ENCODE measurements around the gene GCA. TPM values are rescaled to one million over a fixed set of nuclear protein-coding genes. Genes with fewer than 3 reads are reported as not detected.

GCA gene
- polyA plus RNA-seq, 3 donors = 34.9 to 40.4 (median 37.2) TPM

- DNase-seq (ENCODE audit: low read depth in 3 of 3, low spot score in 2 of 3) = no peak
Observed at GRCh38 chr2:162327134-162327769, 16.7 kb upstream of the GCA start.

DNA sequence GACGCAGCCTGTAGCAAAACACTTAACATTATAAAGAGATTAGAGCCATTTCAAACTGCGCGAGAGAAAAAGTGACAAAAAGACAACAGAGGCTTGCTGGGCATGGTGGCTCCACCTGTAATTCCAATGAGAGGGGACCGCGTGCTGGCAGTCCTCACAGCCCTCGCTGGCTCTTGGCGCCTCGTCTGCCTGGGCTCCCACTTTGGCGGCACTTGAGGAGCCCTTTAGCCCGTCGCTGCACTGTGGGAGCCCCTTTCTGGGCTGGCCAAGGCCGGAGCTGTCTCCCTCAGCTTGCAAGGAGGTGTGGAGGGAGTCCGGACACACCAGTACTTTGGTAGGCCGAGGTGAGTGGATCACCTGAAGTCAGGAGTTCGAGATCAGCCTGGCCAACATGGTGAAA is 16.1 kb upstream of the GCA start:
- no peak for DNase-seq (ENCODE audit: low read depth in 3 of 3, low spot score in 2 of 3)

- DNase-seq (ENCODE audit: low read depth in 3 of 3, low spot score in 2 of 3) = no peak
Observed at GRCh38 chr2:162328424-162329157, 15.3 kb upstream of the GCA start.

DNA sequence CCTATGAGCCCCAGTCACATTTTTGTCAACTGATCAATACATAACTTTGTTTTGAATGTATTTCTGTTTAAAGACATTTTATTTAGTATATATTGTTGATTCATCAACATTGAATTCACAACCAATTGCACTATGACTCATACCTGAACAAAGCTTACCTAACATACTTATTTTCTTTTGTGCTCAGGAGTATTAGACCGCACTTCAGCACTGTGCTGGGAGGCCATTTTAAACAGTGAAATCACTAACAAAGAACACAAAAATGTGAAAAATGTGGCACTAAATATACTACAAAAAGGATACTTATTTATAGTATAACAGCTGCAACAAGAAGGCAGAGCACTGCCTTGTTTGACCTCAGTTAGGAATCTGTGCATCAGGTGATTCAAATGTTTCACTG is 13.1 kb upstream of the GCA start:
- no peak for DNase-seq (ENCODE audit: low read depth in 3 of 3, low spot score in 2 of 3)

DNA sequence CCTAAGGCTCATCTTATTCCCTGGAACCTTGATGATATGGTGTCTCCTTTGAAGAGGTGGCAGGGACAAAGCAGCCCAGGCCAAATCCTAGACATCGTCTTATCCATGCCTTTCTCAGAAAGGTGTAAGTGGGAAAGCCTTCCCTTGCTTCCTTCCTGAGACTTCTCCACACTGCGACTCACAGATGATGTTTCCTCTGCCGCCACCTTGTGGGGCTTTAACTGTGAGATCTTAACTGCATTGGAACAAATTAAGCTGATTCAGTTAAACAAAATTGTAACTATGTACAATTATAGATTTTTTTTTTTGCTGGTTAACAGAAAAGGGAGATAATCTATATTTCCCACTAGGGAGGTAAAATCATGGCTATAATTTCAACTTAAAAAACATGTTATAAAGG is 10.0 kb upstream of the GCA start:
- DNase-seq (ENCODE audit: low read depth in 3 of 3, low spot score in 2 of 3) = no peak

GRCh38 chr2:162337868-162338267 is 6.1 kb upstream of the GCA start:
- no peak for DNase-seq (ENCODE audit: low read depth in 3 of 3, low spot score in 2 of 3)

- no peak for DNase-seq (ENCODE audit: low read depth in 3 of 3, low spot score in 2 of 3)
Observed at GRCh38 chr2:162340822-162341221, 3.1 kb upstream of the GCA start.

- DNase-seq (ENCODE audit: low read depth in 3 of 3, low spot score in 2 of 3) = no peak
Observed at GRCh38 chr2:162342321-162342720, 1.6 kb upstream of the GCA start.

- no peak for DNase-seq (ENCODE audit: low read depth in 3 of 3, low spot score in 2 of 3)
Observed at GRCh38 chr2:162342841-162343240, 1.1 kb upstream of the GCA start.

GRCh38 chr2:162343492-162343823 is 474 bp upstream of the GCA start:
- no peak for DNase-seq (ENCODE audit: low read depth in 3 of 3, low spot score in 2 of 3)

GRCh38 chr2:162344617-162344950 is 652 bp downstream of the GCA start:
- DNase-seq (ENCODE audit: low read depth in 3 of 3, low spot score in 2 of 3) = peak in 1 of 3 donors; percentile 3

DNA sequence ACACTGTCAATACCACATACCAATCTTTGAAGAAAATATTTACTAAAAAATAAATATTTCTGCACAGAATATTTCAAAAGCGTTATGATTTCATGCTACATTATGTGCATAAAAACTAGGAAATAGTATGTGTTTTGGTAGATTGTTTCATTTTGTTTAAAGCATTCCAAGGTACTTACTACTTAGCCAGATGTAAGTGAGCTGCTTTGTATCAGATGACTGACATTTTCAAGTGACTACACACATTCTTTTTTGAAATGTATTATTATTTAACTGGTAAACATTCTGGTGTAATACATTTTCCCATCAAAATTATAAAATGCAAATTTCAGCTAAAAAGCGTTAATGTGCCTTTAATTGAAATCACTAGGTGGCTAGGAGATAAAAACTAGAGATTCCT is 21.5 kb downstream of the GCA start:
- DNase-seq (ENCODE audit: low read depth in 3 of 3, low spot score in 2 of 3) = no peak

- DNase-seq (ENCODE audit: low read depth in 3 of 3, low spot score in 2 of 3) = no peak
Observed at GRCh38 chr2:162368494-162368893, 24.6 kb downstream of the GCA start.

GRCh38 chr2:162369551-162369950 is 25.6 kb downstream of the GCA start:
- DNase-seq (ENCODE audit: low read depth in 3 of 3, low spot score in 2 of 3) = no peak

- DNase-seq (ENCODE audit: low read depth in 3 of 3, low spot score in 2 of 3) = no peak
Observed at GRCh38 chr2:162370931-162371330, 27.0 kb downstream of the GCA start.

GRCh38 chr2:162372818-162373217 is 28.9 kb downstream of the GCA start:
- DNase-seq (ENCODE audit: low read depth in 3 of 3, low spot score in 2 of 3) = no peak

DNA sequence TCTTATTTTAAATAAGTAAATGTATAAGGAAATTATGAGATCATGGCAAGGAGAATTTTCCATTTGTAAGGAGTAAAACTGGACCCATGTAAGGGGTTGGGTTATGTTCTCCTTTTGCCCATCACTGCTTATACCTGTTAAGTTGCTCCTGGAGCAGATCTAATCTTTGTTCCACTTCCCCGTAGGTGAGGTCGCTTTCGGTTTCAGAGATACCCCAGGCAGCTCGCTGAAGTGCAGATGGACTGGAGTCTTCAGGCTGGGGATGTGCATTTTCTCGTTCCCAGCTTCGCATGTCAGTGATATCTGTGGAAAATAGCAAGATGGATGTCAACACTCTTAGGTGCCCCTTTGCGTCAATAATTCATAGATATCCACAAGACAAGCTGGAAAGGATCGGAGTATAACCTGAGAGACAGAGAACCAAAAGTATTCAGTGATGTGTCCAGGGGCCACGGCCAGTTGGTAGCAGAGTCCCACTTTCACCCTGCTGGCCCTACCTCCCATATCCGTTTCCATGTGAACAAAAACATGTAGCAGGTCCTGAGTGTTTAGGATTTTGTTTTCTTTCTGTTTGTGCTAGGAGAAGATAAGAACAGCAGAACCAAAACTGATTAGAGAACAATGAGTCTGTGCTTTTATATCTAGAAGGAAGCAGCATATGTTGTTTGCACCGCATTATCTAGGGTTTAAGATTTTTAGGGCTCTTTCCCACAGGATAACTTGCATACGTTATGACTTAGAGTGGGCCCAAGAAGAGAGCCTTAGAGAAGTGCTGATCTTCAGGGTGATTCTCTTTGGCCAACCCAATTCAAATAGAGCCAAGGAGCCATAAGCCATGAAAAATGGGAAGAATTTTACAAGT is 36.0 kb downstream of the GCA start:
- no peak for DNase-seq (ENCODE audit: low read depth in 3 of 3, low spot score in 2 of 3)

- no peak for DNase-seq (ENCODE audit: low read depth in 3 of 3, low spot score in 2 of 3)
Observed at GRCh38 chr2:162381851-162382250, 37.9 kb downstream of the GCA start.

DNA sequence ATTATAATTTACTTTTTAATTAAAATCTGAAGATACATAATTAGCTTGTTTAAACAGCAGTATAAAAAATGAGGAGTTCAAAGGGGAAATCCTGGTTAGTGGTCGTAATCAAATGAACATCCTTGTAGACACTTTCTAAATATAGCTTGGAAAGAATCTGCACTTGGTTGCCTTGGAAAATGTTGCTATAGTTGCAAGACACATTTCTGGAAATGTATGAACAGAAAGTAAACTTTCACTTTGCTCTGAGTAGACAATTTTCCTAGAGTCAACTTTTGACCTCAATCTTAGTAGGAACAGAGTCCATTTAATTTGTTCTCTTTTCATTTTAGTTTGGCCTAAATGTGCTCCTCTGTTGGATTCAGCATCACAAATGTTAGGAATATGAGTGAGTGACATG is 38.3 kb downstream of the GCA start:
- peak in 1 of 3 donors; percentile 1 for DNase-seq (ENCODE audit: low read depth in 3 of 3, low spot score in 2 of 3)

DNA sequence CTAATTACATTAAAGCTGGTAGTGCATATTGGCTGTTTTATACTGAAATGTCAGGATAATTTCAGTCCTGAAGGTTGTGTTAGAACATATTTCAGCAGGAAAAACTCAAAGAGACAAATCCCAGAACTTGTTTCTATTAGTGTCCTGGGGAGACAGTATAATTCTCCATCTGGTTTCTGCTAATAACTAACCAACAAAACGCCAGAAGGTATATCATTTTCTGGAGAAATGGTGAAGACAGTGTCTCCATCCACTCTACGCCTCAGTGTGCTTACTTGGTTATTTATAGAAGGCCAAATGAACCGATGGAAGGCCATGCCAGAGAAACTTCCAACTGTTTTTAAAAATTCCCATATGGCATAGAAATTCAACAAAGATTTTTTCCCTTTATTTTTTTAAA is 41.6 kb downstream of the GCA start:
- no peak for DNase-seq (ENCODE audit: low read depth in 3 of 3, low spot score in 2 of 3)

DNA sequence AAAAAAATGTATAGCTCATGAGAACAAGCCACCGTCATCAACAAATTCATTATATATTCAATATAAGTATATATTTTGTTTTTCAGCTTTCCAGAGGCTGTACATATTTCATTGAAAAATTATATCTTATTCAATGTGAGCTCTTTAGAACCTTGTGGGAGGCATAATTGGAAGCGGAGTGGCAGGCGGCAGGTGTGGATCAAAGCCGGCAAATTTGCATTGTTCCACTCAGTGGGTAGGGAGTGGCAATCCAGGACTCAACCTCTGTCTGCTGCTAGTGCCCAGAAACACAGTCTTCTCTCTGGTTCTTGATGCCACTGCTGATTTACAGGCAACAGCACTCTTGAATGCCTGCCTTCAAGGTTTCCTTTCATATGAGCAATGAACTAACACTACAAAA is 46.9 kb downstream of the GCA start:
- DNase-seq (ENCODE audit: low read depth in 3 of 3, low spot score in 2 of 3) = no peak

GRCh38 chr2:162400336-162400735 is 56.4 kb downstream of the GCA start:
- no peak for DNase-seq (ENCODE audit: low read depth in 3 of 3, low spot score in 2 of 3)
